NCI-H69 (cell line): ENCODE data around the gene FCHSD2.
"Not testable (repeated sequence)": the region's sequence is repeated elsewhere in the genome, so short reads cannot be mapped to it uniquely, and the experiment has no call there.

Experiments used
- DNase-seq: peaks from one replicate; lab custom pipeline; 2025; lab: John Stamatoyannopoulos, UW

The FCHSD2 gene

GRCh38 chr11:73151416-73151815 lies 9.3 kb upstream of the FCHSD2 start:
- no peak for DNase-seq

GRCh38 chr11:73149105-73149504 lies 7.0 kb upstream of the FCHSD2 start:
- no peak for DNase-seq

- peak; percentile 63 for DNase-seq
These were observed 5.9 kb upstream of the FCHSD2 start for GRCh38 chr11:73147771-73148681.

- no peak for DNase-seq
These were observed 4.0 kb upstream of the FCHSD2 start for GRCh38 chr11:73145986-73146575.

GRCh38 chr11:73143126-73143838 lies 1.2 kb upstream of the FCHSD2 start:
- DNase-seq: peak; percentile 39

- peak; percentile 93 for DNase-seq
These were observed 600 bp downstream of the FCHSD2 start for GRCh38 chr11:73141309-73142127.

GRCh38 chr11:73141031-73141308 lies 1.1 kb downstream of the FCHSD2 start:
- peak; percentile 77 for DNase-seq

GRCh38 chr11:73140213-73141030 lies 1.7 kb downstream of the FCHSD2 start:
- DNase-seq: peak; percentile 79

GRCh38 chr11:73139476-73140198 lies 2.5 kb downstream of the FCHSD2 start:
- peak; percentile 10 for DNase-seq

GRCh38 chr11:73137944-73138274 lies 4.2 kb downstream of the FCHSD2 start:
- no peak for DNase-seq

GRCh38 chr11:73137262-73137943 lies 4.7 kb downstream of the FCHSD2 start:
- no peak for DNase-seq

- DNase-seq: not testable (repeated sequence)
These were observed 5.4 kb downstream of the FCHSD2 start for GRCh38 chr11:73136722-73137121.

GRCh38 chr11:73135346-73136284 lies 6.5 kb downstream of the FCHSD2 start:
- DNase-seq: no peak

GRCh38 chr11:73132349-73132748 lies 9.8 kb downstream of the FCHSD2 start:
- DNase-seq: not testable (repeated sequence)

- no peak for DNase-seq
These were observed 11.9 kb downstream of the FCHSD2 start for GRCh38 chr11:73130181-73130580.

GRCh38 chr11:73129198-73129597 lies 12.9 kb downstream of the FCHSD2 start:
- DNase-seq: no peak

- no peak for DNase-seq
These were observed 15.2 kb downstream of the FCHSD2 start for GRCh38 chr11:73126804-73127480.

- no peak for DNase-seq
These were observed 17.3 kb downstream of the FCHSD2 start for GRCh38 chr11:73124800-73125199.
